GM10266 (cell line): Measurements from ENCODE around the gene TP53RK.

Experiments
- DNase-seq: peaks from one replicate; pipeline ENCODE4 v3.0.0; 2012; ENCODE audit errors: extremely low spot score
- CTCF ChIP-seq: IDR thresholded peaks from 2 replicates; pipeline ENCODE4 v1.5.1; 2012; ENCODE audit warnings: mild to moderate bottlenecking, low read depth; ENCODE audit not compliant: control insufficient read depth, insufficient read depth; ENCODE audit errors: missing control alignments

The TP53RK gene

GRCh38 chr20:46689082-46689753, at the start of gene TP53RK:
TSS of gene TP53RK (minus strand) at chr20:46689444. CDS start at chr20:46689414, 30 bp downstream.
- TF ChIP-seq CTCF, result no peak
- DNase-seq, result peak; percentile 98

GRCh38 chr20:46735436-46735835, 46.2 kb upstream of the TP53RK start:
- no peak for DNase-seq
- no peak for TF ChIP-seq CTCF

DNA sequence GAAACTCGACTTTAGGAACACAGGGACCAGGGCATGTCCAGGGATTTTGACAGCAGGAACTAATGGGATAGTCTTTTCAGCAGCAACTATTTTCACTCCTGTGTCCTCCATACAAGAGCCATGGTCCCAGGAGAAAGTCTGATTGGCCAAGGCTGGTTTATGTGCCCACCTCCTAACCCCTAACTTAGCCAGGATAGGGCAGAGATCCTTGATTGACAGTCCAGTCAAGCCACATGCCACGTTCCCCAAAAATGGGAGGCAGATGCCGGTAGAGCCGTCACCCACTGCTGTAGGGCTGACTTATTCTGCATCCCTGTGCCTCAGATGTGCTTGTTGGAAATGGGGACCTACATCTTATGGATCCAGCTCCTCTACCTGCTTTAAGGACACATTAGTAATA, 42.5 kb upstream of the TP53RK start:
- DNase-seq, result no peak
- no peak for TF ChIP-seq CTCF

- no peak for TF ChIP-seq CTCF
- DNase-seq, result no peak
Observed at GRCh38 chr20:46725186-46726165, 36.2 kb upstream of the TP53RK start.

DNA sequence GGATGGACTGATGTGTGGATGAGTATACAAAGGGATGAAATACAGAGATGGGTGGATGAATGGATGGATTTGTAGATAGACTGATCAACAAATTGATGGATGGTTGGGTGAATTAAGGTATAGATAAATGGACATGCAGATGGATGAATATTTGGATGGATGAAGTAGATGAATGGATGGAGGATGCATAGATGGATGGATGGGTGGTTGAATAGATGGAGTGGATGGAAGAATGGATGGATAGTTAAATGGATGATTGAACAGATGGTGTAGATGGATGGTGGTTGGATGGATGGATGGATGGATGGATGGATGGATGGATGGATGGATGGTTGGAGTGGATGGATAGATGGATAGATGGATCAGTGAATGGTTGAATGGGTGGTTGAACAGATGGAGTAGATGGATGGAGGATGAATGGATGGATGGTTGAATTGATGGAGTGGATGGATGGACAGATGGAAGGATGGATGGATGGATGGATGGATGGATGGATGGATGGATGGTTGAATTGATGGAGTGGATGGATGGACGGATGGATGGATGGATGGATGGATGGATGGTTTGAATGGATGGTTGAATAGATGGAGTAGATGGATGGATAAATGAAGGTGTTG, 35.2 kb upstream of the TP53RK start:
- no peak for DNase-seq
- TF ChIP-seq CTCF, result no peak

- no peak for DNase-seq
- TF ChIP-seq CTCF, result no peak
Observed at GRCh38 chr20:46723039-46723438, 33.8 kb upstream of the TP53RK start.
